Neuronal stem cell (in vitro differentiated cells): ENCODE measurements around the gene NDUFB8.

Experiments
- DNase-seq: peaks from one replicate; pipeline ENCODE4 v3.0.0-alpha.2; 2013; ENCODE audit warnings: low spot score
- H2AFZ ChIP-seq: one replicate; pipeline ENCODE4 v1.6.1; 2013; ENCODE audit warnings: mild to moderate bottlenecking, low read length, inconsistent platforms
- H2AK5ac ChIP-seq: 2 replicates; pipeline ENCODE4 v1.6.1; 2013; ENCODE audit warnings: low read depth, mild to moderate bottlenecking, inconsistent platforms, low read length, moderate library complexity, mixed read lengths
- H2BK120ac ChIP-seq: 2 replicates; pipeline ENCODE4 v1.6.1; 2013; ENCODE audit warnings: low read depth, mild to moderate bottlenecking, inconsistent platforms, low read length, moderate library complexity, mixed read lengths
- H2BK12ac ChIP-seq: one replicate; pipeline ENCODE4 v1.6.1; 2013; ENCODE audit warnings: low read length, inconsistent platforms
- H2BK15ac ChIP-seq: 2 replicates; pipeline ENCODE4 v1.6.1; 2013; ENCODE audit warnings: mild to moderate bottlenecking, low read length, inconsistent platforms, mixed read lengths
- H2BK5ac ChIP-seq: one replicate; pipeline ENCODE4 v1.6.1; 2013; ENCODE audit warnings: inconsistent platforms, mild to moderate bottlenecking, low read length, moderate library complexity
- H3K14ac ChIP-seq: one replicate; pipeline ENCODE4 v1.6.1; 2013; ENCODE audit warnings: low read length, inconsistent platforms
- H3K18ac ChIP-seq: 2 replicates; pipeline ENCODE4 v1.6.1; 2013; ENCODE audit warnings: low read length, inconsistent platforms
- H3K23ac ChIP-seq: 2 replicates; pipeline ENCODE4 v1.6.1; 2013; ENCODE audit warnings: low read depth, mild to moderate bottlenecking, mixed read lengths, low read length, inconsistent platforms; ENCODE audit not compliant: poor library complexity
- H3K27ac ChIP-seq: replicated peaks from 3 replicates; pipeline ENCODE4 v1.5.1; 2013; ENCODE audit warnings: low read length, inconsistent platforms
- H3K27me3 ChIP-seq, 3 experiments: 2 replicates each; pipeline ENCODE4 v1.6.1; 2013; ENCODE audit warnings: low read length in 3 of 3, mild to moderate bottlenecking in 2 of 3, inconsistent platforms in 1 of 3, low read depth in 1 of 3, mixed read lengths in 1 of 3, moderate library complexity in 1 of 3; ENCODE audit not compliant: control insufficient read depth in 3 of 3, insufficient read depth in 3 of 3
- H3K36me3 ChIP-seq, 2 donors: replicated peaks in 1 of 2; 2 replicates each; pipeline ENCODE4 v1.6.1; 2013; ENCODE audit warnings: low read length in 2 of 2; ENCODE audit not compliant: control insufficient read depth in 2 of 2, insufficient read depth in 2 of 2
- H3K4ac ChIP-seq: 2 replicates; pipeline ENCODE4 v1.6.1; 2013; ENCODE audit warnings: inconsistent platforms, mild to moderate bottlenecking, low read length, moderate library complexity
- H3K4me1 ChIP-seq, 2 donors: 1 replicate in 1 of 2; 2 replicates in 1 of 2; pipeline ENCODE4 v1.6.1; 2013; ENCODE audit warnings: low read length in 2 of 2, low read depth in 1 of 2; ENCODE audit not compliant: control insufficient read depth in 2 of 2, insufficient read depth in 1 of 2
- H3K4me2 ChIP-seq: one replicate; pipeline ENCODE4 v1.6.1; 2013; ENCODE audit warnings: mild to moderate bottlenecking, low read length, inconsistent platforms; ENCODE audit not compliant: insufficient read depth, poor library complexity, severe bottlenecking
- H3K4me3 ChIP-seq, 2 donors: 2 replicates each; pipeline ENCODE4 v1.5.1; 2013; ENCODE audit warnings: low read length in 2 of 2, mild to moderate bottlenecking in 2 of 2, inconsistent platforms in 1 of 2, moderate library complexity in 1 of 2
- H3K79me1 ChIP-seq: one replicate; pipeline ENCODE4 v1.6.1; 2013; ENCODE audit warnings: low read depth, mild to moderate bottlenecking, inconsistent platforms, low read length, moderate library complexity
- H3K9ac ChIP-seq: one replicate; pipeline ENCODE4 v1.6.1; 2013; ENCODE audit warnings: mild to moderate bottlenecking, low read depth, low read length, inconsistent platforms; ENCODE audit not compliant: poor library complexity
- H3K9me3 ChIP-seq, 2 donors: replicated peaks in 1 of 2; 2 replicates each; pipeline versions ENCODE3 to v1.6.1; 2013; ENCODE audit warnings: low read length in 2 of 2, mild to moderate bottlenecking in 2 of 2, inconsistent platforms in 1 of 2, low read depth in 1 of 2, mixed read lengths in 1 of 2, moderate library complexity in 1 of 2; ENCODE audit not compliant: control insufficient read depth in 2 of 2, insufficient read depth in 1 of 2
- H4K8ac ChIP-seq: one replicate; pipeline ENCODE4 v1.6.1; 2013; ENCODE audit warnings: low read depth, mild to moderate bottlenecking, inconsistent platforms, low read length, moderate library complexity
- H4K91ac ChIP-seq: one replicate; pipeline ENCODE4 v1.6.1; 2013; ENCODE audit warnings: low read length, low read depth, mild to moderate bottlenecking, inconsistent platforms; ENCODE audit not compliant: poor library complexity
- WGBS, 2 donors: extraction: QIAGEN DNeasy Blood & Tissue Kit; methylation state at CpG; one replicate each; pipeline ENCODE4 v1.1.7; 2013; ENCODE audit warnings: missing lambda C conversion rate in 2 of 2, mixed read lengths in 1 of 2; ENCODE audit not compliant: insufficient read length in 2 of 2, insufficient replicate concordance in 1 of 2; ENCODE audit errors: extremely low coverage in 2 of 2; 5-methylcytosine and 5-hydroxymethylcytosine counted together

Gene NDUFB8

GRCh38 chr10:100524206-100524605 lies 5.5 kb downstream of the NDUFB8 start:
- Histone ChIP-seq H3K79me1 (peaks cover 3% of the 10 kb centered on the region), H3K36me3 (peaks cover 16 to 64% of the 10 kb centered on the region in 2 donors), H3K4me2 (no peak overlapping the region), H3K27me3 (peaks cover 0 to 13% (median 0%) of the 10 kb centered on the region in 3 experiments), H4K8ac (no peak overlapping the region), H4K91ac (no peak overlapping the region), H2AK5ac (no peak overlapping the region), H3K4ac (no peak overlapping the region), H3K4me3 (no peak overlapping the region), H2BK5ac (no peak overlapping the region), H3K14ac (no peak overlapping the region), H2AFZ (no peak overlapping the region), H3K23ac (no peak overlapping the region), H3K9me3 (no peaks in the 10 kb centered on the region), H3K27ac (no peak overlapping the region), H3K18ac (no peak overlapping the region), H2BK15ac (no peak overlapping the region), H3K9ac (no peak overlapping the region), H2BK120ac (no peak overlapping the region), H2BK12ac (no peak overlapping the region), H3K4me1 (peaks cover 2 to 10% of the 10 kb centered on the region in 2 donors)
- no CpG with 5 or more reads among the region's 6 CpGs for WGBS, 2 donors
- DNase-seq: no peak

GRCh38 chr10:100522945-100523344 lies 6.7 kb downstream of the NDUFB8 start:
- Histone ChIP-seq H2BK15ac (no peak overlapping the region), H3K4ac (no peak overlapping the region), H3K36me3 (peaks cover 16 to 57% of the 10 kb centered on the region in 2 donors), H3K4me2 (no peak overlapping the region), H3K9me3 (no peaks in the 10 kb centered on the region), H3K18ac (no peak overlapping the region), H4K91ac (no peak overlapping the region), H2BK5ac (no peak overlapping the region), H2BK12ac (no peak overlapping the region), H2BK120ac (no peak overlapping the region), H4K8ac (no peak overlapping the region), H3K27ac (no peak overlapping the region), H2AK5ac (no peak overlapping the region), H3K27me3 (peaks cover 0 to 13% (median 0%) of the 10 kb centered on the region in 3 experiments), H3K4me3 (no peak overlapping the region), H3K9ac (no peak overlapping the region), H3K23ac (no peak overlapping the region), H3K4me1 (no peaks in the 10 kb centered on the region), H2AFZ (no peak overlapping the region), H3K14ac (no peak overlapping the region), H3K79me1 (no peaks in the 10 kb centered on the region)
- WGBS, 2 donors: no CpG with 5 or more reads among the region's 9 CpGs
- no peak for DNase-seq

GRCh38 chr10:100522107-100522801 lies 7.4 kb downstream of the NDUFB8 start:
- Histone ChIP-seq H3K14ac (no peak overlapping the region), H4K8ac (no peak overlapping the region), H3K9me3 (no peaks in the 10 kb centered on the region), H2BK5ac (no peak overlapping the region), H3K27me3 (peaks cover 0 to 13% (median 0%) of the 10 kb centered on the region in 3 experiments), H3K18ac (no peak overlapping the region), H3K4me2 (no peak overlapping the region), H2AFZ (no peak overlapping the region), H2AK5ac (no peak overlapping the region), H3K79me1 (no peaks in the 10 kb centered on the region), H2BK15ac (no peak overlapping the region), H3K4me3 (no peak overlapping the region), H2BK120ac (no peak overlapping the region), H3K27ac (no peak overlapping the region), H3K9ac (no peak overlapping the region), H3K4me1 (no peaks in the 10 kb centered on the region), H2BK12ac (no peak overlapping the region), H3K36me3 (peaks cover 16 to 51% of the 10 kb centered on the region in 2 donors), H3K23ac (no peak overlapping the region), H4K91ac (no peak overlapping the region), H3K4ac (no peak overlapping the region)
- DNase-seq: no peak
- WGBS, 2 donors: no CpG with 5 or more reads among the region's 5 CpGs

- no peak overlapping the region for H3K14ac ChIP-seq
- H3K4me2 ChIP-seq: no peak overlapping the region
- H2AFZ ChIP-seq: no peak overlapping the region
- no peak for DNase-seq
- no peak overlapping the region for H2BK12ac ChIP-seq
- no peak overlapping the region for H3K4me3 ChIP-seq
- H3K27me3 ChIP-seq: peaks cover 0 to 13% (median 0%) of the 10 kb centered on the region in 3 experiments
- H3K36me3 ChIP-seq: peaks cover 5 to 39% of the 10 kb centered on the region in 2 donors
- no peak overlapping the region for H4K91ac ChIP-seq
- H3K4me1 ChIP-seq: no peaks in the 10 kb centered on the region
- H3K23ac ChIP-seq: no peak overlapping the region
- no CpG with 5 or more reads among the region's 3 CpGs for whole genome bisulfite sequencing, 2 donors
- no peak overlapping the region for H3K27ac ChIP-seq
- H3K9ac ChIP-seq: no peak overlapping the region
- no peak overlapping the region for H2BK120ac ChIP-seq
- no peaks in the 10 kb centered on the region for H3K9me3 ChIP-seq
- no peak overlapping the region for H2BK15ac ChIP-seq
- no peak overlapping the region for H2BK5ac ChIP-seq
- no peak overlapping the region for H4K8ac ChIP-seq
- no peaks in the 10 kb centered on the region for H3K79me1 ChIP-seq
- H2AK5ac ChIP-seq: no peak overlapping the region
- H3K18ac ChIP-seq: no peak overlapping the region
- H3K4ac ChIP-seq: no peak overlapping the region
These were observed 8.9 kb downstream of the NDUFB8 start for GRCh38 chr10:100520811-100521210.
